Karpas-422 (cell line): ENCODE measurements around the gene LZTR1. TPM values are rescaled to one million over a fixed set of nuclear protein-coding genes. Genes with fewer than 3 reads are reported as not detected.
"Not testable (repeated sequence)": the region's sequence is repeated elsewhere in the genome, so short reads cannot be mapped to it uniquely, and the experiment has no call there.

Source experiments
- DNase-seq: peaks from one replicate; pipeline ENCODE4 v3.0.0-alpha.2; 2015
- H2AFZ ChIP-seq: fragments of 200-600 bp; sonication (generic); 2 replicates; pipeline ENCODE4 v1.6.1; 2014; ENCODE audit warnings: antibody characterized with exemption, low read length, mixed read lengths
- H3K27ac ChIP-seq: fragments of 200-600 bp; sonication (generic); 2 replicates; pipeline ENCODE4 v1.5.1; 2014; ENCODE audit warnings: mild to moderate bottlenecking, low read length, moderate library complexity
- H3K27me3 ChIP-seq: fragments of 200-600 bp; sonication (generic); 2 replicates; pipeline ENCODE4 v1.6.1; 2014; ENCODE audit warnings: low read length, mixed read lengths
- H3K36me3 ChIP-seq: fragments of 200-600 bp; sonication (generic); 2 replicates; pipeline ENCODE4 v1.6.1; 2014; ENCODE audit warnings: low read length, mixed read lengths; ENCODE audit not compliant: insufficient read depth
- H3K4me1 ChIP-seq: fragments of 200-600 bp; sonication (generic); 2 replicates; pipeline ENCODE4 v1.6.1; 2014; ENCODE audit warnings: mild to moderate bottlenecking, low read length, mixed read lengths
- H3K4me2 ChIP-seq: fragments of 200-600 bp; sonication (generic); 2 replicates; pipeline ENCODE4 v1.6.1; 2014; ENCODE audit warnings: low read length, low read depth, mild to moderate bottlenecking; ENCODE audit not compliant: poor library complexity, severe bottlenecking
- H3K4me3 ChIP-seq: fragments of 200-600 bp; sonication (generic); 2 replicates; pipeline ENCODE4 v1.5.1; 2014; ENCODE audit warnings: mild to moderate bottlenecking, antibody characterized with exemption, low read length, mixed read lengths
- H3K79me2 ChIP-seq: fragments of 200-600 bp; sonication (generic); 2 replicates; pipeline ENCODE4 v1.6.1; 2014; ENCODE audit warnings: mild to moderate bottlenecking, low read length, mixed read lengths
- H3K9ac ChIP-seq: fragments of 200-600 bp; sonication (generic); 2 replicates; pipeline ENCODE4 v1.6.0; 2014; ENCODE audit warnings: low read length
- H3K9me2 ChIP-seq: fragments of 200-600 bp; sonication (generic), shearing (Covaris generic); replicated peaks from 2 replicates; pipeline ENCODE4 v1.6.0; 2014; ENCODE audit warnings: mild to moderate bottlenecking, low read length, moderate library complexity; ENCODE audit not compliant: insufficient read depth
- H3K9me3 ChIP-seq: fragments of 300-700, 200-600 bp; sonication (generic); 2 replicates; pipeline ENCODE4 v1.6.1; 2014; ENCODE audit warnings: low read length, mixed read lengths
- H4K20me1 ChIP-seq: fragments of 200-600 bp; sonication (generic); 2 replicates; pipeline ENCODE4 v1.6.1; 2014; ENCODE audit warnings: mild to moderate bottlenecking, antibody characterized with exemption, low read length, low read depth; ENCODE audit not compliant: insufficient read depth
- total RNA-seq: library from RNA; depleted of rRNA; stranded (reverse); fragments of >200 nt; shearing (Covaris generic); gene quantifications from 2 replicates; pipeline ENCODE4 v1.2.3, GENCODE V29; 2014; ENCODE audit warnings: low replicate concordance

LZTR1 gene
- total RNA-seq, 1 experiment from 2014 or later = 22.4 TPM

DNA sequence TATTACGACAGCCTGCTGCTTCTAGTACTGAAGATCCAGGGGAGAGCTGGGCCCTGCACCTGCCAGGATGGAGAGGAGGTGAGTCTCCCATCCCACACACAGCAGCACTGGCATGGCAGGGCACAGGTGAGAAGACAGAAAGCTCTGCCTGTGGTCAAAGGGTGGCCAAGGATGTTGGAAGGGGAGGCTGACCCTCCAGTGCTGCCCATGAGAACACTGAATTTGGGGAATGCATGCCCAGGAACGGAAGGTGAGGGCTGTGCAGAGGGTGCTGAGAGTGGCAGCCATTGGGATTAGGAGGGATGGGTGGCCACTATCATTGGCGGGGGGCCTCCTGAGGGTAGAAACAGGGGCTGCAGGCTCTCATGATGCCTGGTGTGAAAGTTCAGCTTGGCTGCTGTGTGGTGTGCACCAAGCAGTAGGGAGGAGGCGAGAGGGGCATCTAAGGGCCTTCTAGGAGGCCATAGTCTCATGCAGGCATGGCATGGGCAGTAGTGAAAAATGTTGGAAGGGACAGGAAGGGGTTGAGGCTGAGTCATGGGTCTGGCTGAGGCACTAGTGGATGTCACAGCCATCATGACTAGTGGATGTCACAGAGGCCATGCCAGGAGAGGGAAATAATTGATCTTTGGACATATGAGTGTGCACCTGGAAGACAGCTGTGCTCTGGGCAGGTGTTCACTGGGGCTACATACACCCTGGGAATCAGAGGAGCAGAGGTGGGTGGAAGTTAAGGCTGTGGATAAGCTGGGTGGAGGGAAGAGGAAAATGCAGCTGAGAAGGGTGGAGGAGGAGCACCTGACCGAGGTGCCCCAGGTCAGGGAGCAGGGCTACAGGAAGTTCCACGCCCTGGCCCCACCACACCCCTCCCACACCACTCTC is 61.1 kb downstream of the LZTR1 start:
- Histone ChIP-seq H3K4me3 (no peak overlapping the region), H2AFZ (no peak overlapping the region), H3K79me2 (no peaks in the 10 kb centered on the region), H3K9ac (no peak overlapping the region), H3K9me3 (no peaks in the 10 kb centered on the region), H3K4me1 (peaks cover 27% of the 10 kb centered on the region), H4K20me1 (no peaks in the 10 kb centered on the region), H3K9me2 (no peaks in the 10 kb centered on the region), H3K27me3 (no peaks in the 10 kb centered on the region), H3K27ac (no peak overlapping the region), H3K4me2 (no peak overlapping the region), H3K36me3 (no peaks in the 10 kb centered on the region)
- no peak for DNase-seq

DNA sequence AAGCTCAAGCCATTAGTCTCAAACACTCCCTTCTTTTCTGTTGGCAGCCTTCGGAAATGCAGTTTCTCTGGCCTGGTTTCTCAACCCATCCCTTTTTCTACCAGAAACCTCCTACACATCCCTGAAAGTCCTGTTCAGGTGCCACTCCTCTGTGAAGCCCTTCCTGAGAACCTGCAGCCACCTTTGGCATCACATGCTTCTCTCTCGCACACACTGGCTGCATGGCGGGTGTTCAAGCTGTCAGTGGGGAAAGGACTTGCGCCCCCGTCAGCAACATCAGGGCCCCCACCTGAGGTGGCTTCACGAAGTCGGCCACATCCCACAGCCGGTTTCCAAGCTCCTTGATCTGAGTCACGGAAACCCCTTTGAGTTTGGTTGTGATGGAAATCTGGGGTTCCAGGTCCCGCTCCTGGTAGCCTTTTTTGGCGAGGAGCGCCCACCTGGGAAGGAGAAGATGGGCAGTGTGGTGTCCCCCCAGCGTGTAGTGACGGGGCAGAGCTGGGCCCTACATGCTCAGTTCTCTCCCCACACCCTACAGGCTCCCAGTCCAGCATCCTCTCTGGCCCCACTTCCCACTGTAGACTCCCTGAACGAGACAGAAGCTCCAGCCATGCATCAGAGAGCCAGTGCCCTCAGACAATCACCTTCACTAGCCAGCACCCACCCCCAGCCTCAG is 61.9 kb downstream of the LZTR1 start:
- Histone ChIP-seq H4K20me1 (no peaks in the 10 kb centered on the region), H3K9me2 (no peaks in the 10 kb centered on the region), H3K27ac (0 out of 2 replicates have a peak overlapping the region, but pooled peaks have one; percentile 78), H3K79me2 (no peaks in the 10 kb centered on the region), H3K4me1 (peaks cover 27% of the 10 kb centered on the region), H3K9ac (peak overlapping the region; percentile 60), H3K9me3 (no peaks in the 10 kb centered on the region), H3K4me3 (peak overlapping the region; percentile 62; the same call in 1 of the 2 replicates), H3K36me3 (no peaks in the 10 kb centered on the region), H2AFZ (no peak overlapping the region), H3K27me3 (no peaks in the 10 kb centered on the region), H3K4me2 (peak overlapping the region; percentile 75)
- DNase-seq = no peak

GRCh38 chr22:21044931-21045584 is 63.0 kb downstream of the LZTR1 start:
- no peaks in the 10 kb centered on the region for H3K36me3 ChIP-seq
- no peaks in the 10 kb centered on the region for H3K9me3 ChIP-seq
- H2AFZ ChIP-seq = peak overlapping the region; percentile 39; the same call in 1 of the 2 replicates
- peak; percentile 88 for DNase-seq
- H3K9ac ChIP-seq = peak overlapping the region; percentile 60
- peak overlapping the region; percentile 75 for H3K4me2 ChIP-seq
- no peaks in the 10 kb centered on the region for H3K79me2 ChIP-seq
- no peaks in the 10 kb centered on the region for H3K9me2 ChIP-seq
- peaks cover 27% of the 10 kb centered on the region for H3K4me1 ChIP-seq
- peak overlapping the region; percentile 78 for H3K27ac ChIP-seq
- no peaks in the 10 kb centered on the region for H4K20me1 ChIP-seq
- H3K27me3 ChIP-seq = no peaks in the 10 kb centered on the region
- H3K4me3 ChIP-seq = peak overlapping the region; percentile 62

- Histone ChIP-seq H3K79me2 (no peaks in the 10 kb centered on the region), H3K36me3 (no peaks in the 10 kb centered on the region), H3K27me3 (no peaks in the 10 kb centered on the region), H3K4me3 (peak within 1 kb of the TSS; percentile 62), H3K9me3 (no peaks in the 10 kb centered on the region), H4K20me1 (no peaks in the 10 kb centered on the region), H3K4me1 (peaks cover 27% of the 10 kb centered on the region), H3K9me2 (no peaks in the 10 kb centered on the region), H2AFZ (peak within 1 kb of the TSS; percentile 39; the same call in 1 of the 2 replicates), H3K27ac (peak within 1 kb of the TSS; percentile 78), H3K4me2 (peak within 1 kb of the TSS; percentile 75), H3K9ac (peak within 1 kb of the TSS; percentile 60)
- peak; percentile 96 for DNase-seq
Observed at GRCh38 chr22:21045585-21046294, 63.6 kb downstream of the LZTR1 start, which contains the start of gene LRRC74B. Gene LRRC74B, plus strand, starts transcription at chr22:21045946. Its CDS starts 41 bp downstream, at chr22:21045987.

DNA sequence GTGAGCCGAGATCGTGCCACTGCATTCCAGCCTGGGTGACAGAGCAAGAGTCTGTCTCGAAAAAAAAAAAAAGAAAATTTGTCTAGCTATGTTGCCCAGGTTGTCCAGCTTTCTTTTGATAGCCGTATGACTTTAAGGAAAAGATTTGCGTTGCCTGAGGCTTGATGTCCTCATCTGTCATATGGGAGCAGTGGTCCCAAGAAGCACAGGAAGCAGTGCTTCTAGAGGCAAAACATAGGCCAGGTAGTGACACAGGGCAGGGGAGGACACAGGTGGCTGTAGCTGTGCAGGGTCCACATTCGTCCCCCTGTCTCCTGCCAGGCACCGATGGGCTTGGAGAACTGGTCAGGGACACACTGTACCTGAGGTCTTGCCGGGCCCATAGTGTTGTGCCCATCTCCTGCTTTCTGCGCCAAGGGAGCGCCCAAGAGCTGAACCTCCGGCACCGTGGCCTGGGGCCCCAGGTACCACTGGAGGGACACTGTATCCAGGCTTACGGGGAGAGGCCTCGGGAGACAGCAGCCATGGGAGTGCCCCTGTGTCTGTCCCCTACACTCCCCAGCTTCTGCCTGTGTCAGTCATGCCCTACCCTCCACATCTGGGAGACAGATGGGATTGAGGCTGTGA is 65.1 kb downstream of the LZTR1 start:
- Histone ChIP-seq H3K79me2 (no peaks in the 10 kb centered on the region), H3K4me1 (peaks cover 35% of the 10 kb centered on the region), H3K9ac (no peak overlapping the region), H2AFZ (no peak overlapping the region), H3K27ac (no peak overlapping the region), H3K9me2 (no peaks in the 10 kb centered on the region), H4K20me1 (no peaks in the 10 kb centered on the region), H3K9me3 (no peaks in the 10 kb centered on the region), H3K27me3 (no peaks in the 10 kb centered on the region), H3K36me3 (no peaks in the 10 kb centered on the region), H3K4me2 (no peak overlapping the region), H3K4me3 (no peak overlapping the region)
- no peak for DNase-seq

GRCh38 chr22:21047730-21048129 is 65.6 kb downstream of the LZTR1 start:
- H3K79me2 ChIP-seq = no peaks in the 10 kb centered on the region
- no peak overlapping the region for H3K9ac ChIP-seq
- no peak for DNase-seq
- no peaks in the 10 kb centered on the region for H3K36me3 ChIP-seq
- no peaks in the 10 kb centered on the region for H3K9me3 ChIP-seq
- H4K20me1 ChIP-seq = no peaks in the 10 kb centered on the region
- no peak overlapping the region for H2AFZ ChIP-seq
- no peaks in the 10 kb centered on the region for H3K9me2 ChIP-seq
- H3K4me3 ChIP-seq = no peak overlapping the region
- H3K27me3 ChIP-seq = no peaks in the 10 kb centered on the region
- H3K4me2 ChIP-seq = no peak overlapping the region
- H3K4me1 ChIP-seq = peaks cover 35% of the 10 kb centered on the region
- no peak overlapping the region for H3K27ac ChIP-seq

DNA sequence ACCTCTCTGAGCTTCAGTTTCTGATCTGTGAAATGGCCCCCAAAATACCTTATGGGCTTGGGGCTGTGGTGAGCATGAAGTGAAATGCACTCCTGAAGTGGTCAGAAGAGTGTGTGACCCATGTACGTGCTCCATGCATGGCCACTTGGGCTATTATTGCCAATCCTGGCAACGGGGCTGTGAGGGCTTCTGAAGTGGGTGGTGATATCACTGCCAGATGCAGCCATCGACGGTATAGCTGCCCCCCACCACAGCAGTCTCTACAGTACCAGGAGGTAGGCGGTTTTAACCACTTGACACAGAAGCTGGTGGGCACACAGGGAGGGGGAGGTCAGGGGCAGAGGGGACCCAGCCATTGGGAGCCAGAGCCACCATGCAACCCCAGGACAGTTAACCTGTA is 66.4 kb downstream of the LZTR1 start:
- H3K79me2 ChIP-seq, H3K4me3 ChIP-seq, H4K20me1 ChIP-seq, H3K4me2 ChIP-seq, H3K9me2 ChIP-seq, H3K9ac ChIP-seq, H2AFZ ChIP-seq, H3K9me3 ChIP-seq, H3K27me3 ChIP-seq, DNase-seq, H3K36me3 ChIP-seq, H3K27ac ChIP-seq: not testable (repeated sequence)
- H3K4me1 ChIP-seq = peaks cover 35% of the 10 kb centered on the region
